ENCODE data around the gene MORC2.

- TF ChIP-seq, protein P1, sequence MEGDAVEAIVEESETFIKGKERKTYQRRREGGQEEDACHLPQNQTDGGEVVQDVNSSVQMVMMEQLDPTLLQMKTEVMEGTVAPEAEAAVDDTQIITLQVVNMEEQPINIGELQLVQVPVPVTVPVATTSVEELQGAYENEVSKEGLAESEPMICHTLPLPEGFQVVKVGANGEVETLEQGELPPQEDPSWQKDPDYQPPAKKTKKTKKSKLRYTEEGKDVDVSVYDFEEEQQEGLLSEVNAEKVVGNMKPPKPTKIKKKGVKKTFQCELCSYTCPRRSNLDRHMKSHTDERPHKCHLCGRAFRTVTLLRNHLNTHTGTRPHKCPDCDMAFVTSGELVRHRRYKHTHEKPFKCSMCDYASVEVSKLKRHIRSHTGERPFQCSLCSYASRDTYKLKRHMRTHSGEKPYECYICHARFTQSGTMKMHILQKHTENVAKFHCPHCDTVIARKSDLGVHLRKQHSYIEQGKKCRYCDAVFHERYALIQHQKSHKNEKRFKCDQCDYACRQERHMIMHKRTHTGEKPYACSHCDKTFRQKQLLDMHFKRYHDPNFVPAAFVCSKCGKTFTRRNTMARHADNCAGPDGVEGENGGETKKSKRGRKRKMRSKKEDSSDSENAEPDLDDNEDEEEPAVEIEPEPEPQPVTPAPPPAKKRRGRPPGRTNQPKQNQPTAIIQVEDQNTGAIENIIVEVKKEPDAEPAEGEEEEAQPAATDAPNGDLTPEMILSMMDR (conservative IDR thresholded peaks at IDR 0.05; ENCODE audit: low read length) = no peak
- TF ChIP-seq EZH2phosphoT487 (IDR thresholded peaks at IDR 0.05; ENCODE audit: borderline replicate concordance, low read depth, low read length) = no peak
These were observed 1.8 kb upstream of the MORC2 start for GRCh38 chr22:30970356-30970746.
